Large intestine (tissue), 3 donors: ENCODE data around the gene PAX2. TPM values are rescaled to one million over a fixed set of nuclear protein-coding genes. Genes with fewer than 3 reads are reported as not detected.

Experiments used
- DNase-seq, 2 donors: peaks; one replicate each; pipeline versions ENCODE4 v3.0.0 to v3.0.0-alpha.2; 2013
- H3K27ac ChIP-seq: one replicate; pipeline ENCODE4 v1.5.1; 2013; ENCODE audit warnings: low read length
- H3K27me3 ChIP-seq: 2 replicates; pipeline ENCODE4 v1.6.1; 2013; ENCODE audit warnings: low read length; ENCODE audit not compliant: control insufficient read depth, insufficient read depth
- H3K36me3 ChIP-seq: 2 replicates; pipeline ENCODE4 v1.6.1; 2013; ENCODE audit warnings: low read length; ENCODE audit not compliant: control insufficient read depth, insufficient read depth
- H3K4me1 ChIP-seq: one replicate; pipeline ENCODE4 v1.6.1; 2013; ENCODE audit warnings: low read length; ENCODE audit not compliant: control insufficient read depth, insufficient read depth
- H3K4me3 ChIP-seq: one replicate; pipeline ENCODE4 v1.5.1; 2013; ENCODE audit warnings: low read length
- H3K9me3 ChIP-seq: one replicate; pipeline ENCODE4 v1.6.1; 2013; ENCODE audit warnings: mild to moderate bottlenecking, low read depth, low read length, moderate library complexity; ENCODE audit not compliant: control insufficient read depth
- WGBS: methylation state at CpG from one replicate; pipeline ENCODE4 v1.1.5; 2013; ENCODE audit warnings: low lambda C conversion rate; ENCODE audit not compliant: insufficient coverage; 5-methylcytosine and 5-hydroxymethylcytosine counted together
- polyA plus RNA-seq: library from polyadenylated mRNA; unstranded; fragments of 120-200 nt; gene quantifications from one replicate; pipeline ENCODE4 v1.2.1, GENCODE V29; 2013

PAX2 gene
- polyA plus RNA-seq, 1 donor: 0.06 TPM

DNA sequence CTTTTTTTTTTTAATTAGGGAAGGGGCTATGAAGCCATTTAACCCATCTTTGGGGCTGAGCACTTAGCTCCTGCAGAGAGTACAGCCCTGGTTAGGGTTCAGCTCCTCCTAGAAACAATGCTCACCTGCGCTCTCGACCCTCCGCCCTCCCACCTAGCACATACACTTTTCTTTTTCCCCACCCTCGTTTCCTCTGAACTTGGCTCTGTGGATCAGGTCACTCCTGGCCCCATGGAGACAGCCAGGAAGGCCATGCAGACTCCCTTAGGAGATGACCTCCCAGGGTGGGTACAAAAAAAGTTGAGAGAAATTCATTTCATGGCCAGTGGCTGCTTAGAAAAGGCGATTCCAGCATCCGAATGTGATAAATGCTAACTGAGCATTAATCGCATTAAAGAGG, 15.8 kb downstream of the PAX2 start:
- H3K4me3 ChIP-seq: no peak overlapping the region
- H3K36me3 ChIP-seq: no peaks in the 10 kb centered on the region
- no peak for DNase-seq
- peaks cover 84% of the 10 kb centered on the region for H3K27me3 ChIP-seq
- H3K4me1 ChIP-seq: no peaks in the 10 kb centered on the region
- H3K27ac ChIP-seq: no peak overlapping the region
- no CpG with 5 or more reads among the region's 7 CpGs for WGBS
- H3K9me3 ChIP-seq: no peaks in the 10 kb centered on the region

DNA sequence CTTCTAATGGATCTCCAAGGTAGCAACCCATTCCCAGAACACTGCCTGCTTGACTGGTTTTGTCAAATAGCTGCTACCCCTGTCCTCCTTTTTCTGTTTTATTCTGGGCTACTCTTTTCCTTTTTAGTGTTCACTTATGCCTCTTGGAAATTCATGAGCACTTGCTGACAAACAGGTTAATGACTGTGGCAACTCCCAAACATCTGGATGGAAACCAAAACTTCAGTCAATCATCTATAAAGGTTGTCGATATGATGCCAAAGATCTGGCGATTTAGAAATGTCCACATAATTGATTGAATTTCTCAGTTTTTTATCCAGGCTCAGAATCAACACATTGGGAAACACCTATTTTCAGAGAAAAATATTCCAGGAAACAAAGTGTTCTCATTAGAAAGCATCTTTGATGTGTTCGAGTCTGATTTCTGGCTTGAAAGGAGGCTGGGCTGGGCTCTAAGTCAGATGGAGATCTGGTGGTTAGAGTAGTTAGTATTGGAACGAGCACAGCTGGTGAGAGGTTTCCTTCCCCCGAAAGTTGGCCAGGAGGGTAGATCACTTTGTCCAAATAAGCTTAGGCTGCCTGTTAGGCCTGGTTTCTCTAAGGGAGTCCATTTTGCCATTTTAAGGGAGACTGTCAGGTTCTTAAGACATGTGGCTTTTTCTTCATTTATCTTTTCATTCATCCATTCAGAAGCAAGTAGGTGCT, 17.8 kb downstream of the PAX2 start:
- DNase-seq: no peak
- WGBS: no CpG with 5 or more reads among the region's 5 CpGs
- Histone ChIP-seq H3K36me3 (no peaks in the 10 kb centered on the region), H3K27ac (no peak overlapping the region), H3K4me1 (no peaks in the 10 kb centered on the region), H3K9me3 (no peaks in the 10 kb centered on the region), H3K27me3 (peaks cover 81% of the 10 kb centered on the region), H3K4me3 (no peak overlapping the region)

DNA sequence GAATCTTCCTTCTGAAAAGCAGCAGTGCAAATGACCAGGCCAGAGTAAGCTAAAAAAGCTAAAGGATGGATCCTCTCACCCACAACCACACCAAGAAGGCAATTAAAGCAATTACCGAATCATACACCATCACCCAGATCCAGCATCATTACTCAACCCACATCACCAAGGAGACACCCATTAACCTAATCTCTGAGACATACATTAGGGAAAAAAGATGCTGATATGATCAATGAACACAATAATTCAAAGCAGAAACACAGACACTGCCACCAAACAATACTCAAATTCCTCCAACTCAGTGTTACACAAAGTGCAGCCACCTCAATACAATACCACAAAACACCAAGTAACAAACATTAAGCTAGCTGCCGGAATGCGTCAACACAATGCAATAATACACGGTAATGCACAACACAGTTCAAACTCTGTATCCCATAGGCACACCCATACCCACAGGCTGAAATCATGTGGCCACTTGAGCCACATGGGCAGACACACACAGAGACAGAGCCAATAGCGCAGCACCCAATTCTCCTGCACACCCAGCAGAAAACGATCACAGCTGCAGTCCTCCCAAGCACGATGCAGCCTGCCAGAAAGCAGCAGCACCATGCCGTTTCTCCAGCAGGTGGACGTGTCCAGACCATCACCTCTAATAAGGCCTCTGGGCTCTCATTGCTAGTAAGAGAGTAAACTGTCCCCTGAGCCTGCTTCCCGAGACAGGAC, 21.5 kb downstream of the PAX2 start:
- no peak overlapping the region for H3K27ac ChIP-seq
- no peak overlapping the region for H3K4me3 ChIP-seq
- WGBS: 100% methylated on average over 1 of the region's 10 CpGs
- no peaks in the 10 kb centered on the region for H3K4me1 ChIP-seq
- no peak for DNase-seq
- no peaks in the 10 kb centered on the region for H3K9me3 ChIP-seq
- no peaks in the 10 kb centered on the region for H3K36me3 ChIP-seq
- H3K27me3 ChIP-seq: peaks cover 67% of the 10 kb centered on the region

DNA sequence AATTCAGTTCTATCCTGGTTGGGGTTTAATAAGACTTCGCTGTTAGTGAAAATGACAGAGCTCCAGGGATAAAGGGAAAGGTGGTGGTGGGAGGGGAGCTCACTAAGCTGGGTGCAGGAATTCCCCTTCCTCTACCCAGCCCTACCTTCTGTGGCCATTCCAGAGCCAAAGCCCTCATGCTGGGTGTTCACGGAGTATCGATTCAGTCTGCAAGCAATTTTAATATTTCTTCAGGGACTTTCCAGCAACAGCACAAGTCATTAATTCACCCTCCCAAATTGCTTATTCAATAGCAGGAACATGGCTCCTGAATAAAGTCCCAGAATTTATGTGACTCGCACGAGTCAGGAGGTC, 22.0 kb downstream of the PAX2 start:
- H3K36me3 ChIP-seq: no peaks in the 10 kb centered on the region
- no peak overlapping the region for H3K27ac ChIP-seq
- no peak overlapping the region for H3K4me3 ChIP-seq
- no peak for DNase-seq
- peaks cover 65% of the 10 kb centered on the region for H3K27me3 ChIP-seq
- H3K9me3 ChIP-seq: no peaks in the 10 kb centered on the region
- WGBS: 68% methylated on average over 2 of the region's 5 CpGs
- H3K4me1 ChIP-seq: no peaks in the 10 kb centered on the region

DNA sequence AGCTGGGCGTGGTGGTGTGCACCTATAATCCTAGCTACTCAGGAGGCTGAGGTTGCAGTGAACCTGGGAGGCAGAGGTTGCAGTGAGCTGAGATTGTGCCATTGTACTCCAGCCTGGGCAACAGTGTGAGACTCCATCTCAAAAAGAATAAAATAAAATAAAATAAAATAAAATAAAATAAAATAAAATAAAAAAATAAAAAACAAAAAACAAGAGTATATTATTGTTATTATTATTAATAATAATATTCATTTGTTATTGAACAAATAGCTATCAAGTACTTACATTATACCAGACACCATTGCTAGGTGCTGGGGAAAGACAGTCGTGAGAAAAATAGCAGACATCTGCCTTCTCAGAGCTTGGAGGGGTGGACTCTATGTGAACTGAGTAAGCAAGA, 24.1 kb downstream of the PAX2 start:
- DNase-seq: no peak
- H3K4me3 ChIP-seq: no peak overlapping the region
- 100% methylated on average over 1 of the region's 2 CpGs for WGBS
- no peaks in the 10 kb centered on the region for H3K36me3 ChIP-seq
- no peaks in the 10 kb centered on the region for H3K9me3 ChIP-seq
- no peak overlapping the region for H3K27ac ChIP-seq
- no peaks in the 10 kb centered on the region for H3K4me1 ChIP-seq
- peaks cover 62% of the 10 kb centered on the region for H3K27me3 ChIP-seq

DNA sequence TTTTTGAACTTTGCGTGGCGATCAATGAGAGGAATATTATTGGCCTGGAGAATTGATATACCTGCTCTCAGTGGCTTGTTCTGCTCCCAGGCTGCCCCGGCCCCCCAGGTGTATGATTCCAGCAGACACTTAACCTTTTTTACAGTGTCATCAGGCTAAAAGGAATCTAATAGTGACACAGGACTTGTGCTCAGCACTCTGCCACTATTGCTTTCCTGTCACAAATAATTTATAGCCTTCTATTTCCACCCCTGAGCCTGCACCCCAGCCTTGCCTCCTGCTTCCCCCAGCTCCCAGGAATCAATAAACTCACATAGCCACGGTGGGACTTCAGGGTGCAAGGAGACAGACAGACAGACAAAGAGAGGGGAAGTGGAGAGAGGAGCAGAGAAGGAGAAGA, 28.3 kb downstream of the PAX2 start:
- H3K27me3 ChIP-seq: peaks cover 71% of the 10 kb centered on the region
- no peak overlapping the region for H3K27ac ChIP-seq
- DNase-seq: no peak
- no peaks in the 10 kb centered on the region for H3K4me1 ChIP-seq
- 0% methylated on average over 1 of the region's 4 CpGs for WGBS
- H3K9me3 ChIP-seq: no peaks in the 10 kb centered on the region
- H3K4me3 ChIP-seq: no peak overlapping the region
- no peaks in the 10 kb centered on the region for H3K36me3 ChIP-seq

DNA sequence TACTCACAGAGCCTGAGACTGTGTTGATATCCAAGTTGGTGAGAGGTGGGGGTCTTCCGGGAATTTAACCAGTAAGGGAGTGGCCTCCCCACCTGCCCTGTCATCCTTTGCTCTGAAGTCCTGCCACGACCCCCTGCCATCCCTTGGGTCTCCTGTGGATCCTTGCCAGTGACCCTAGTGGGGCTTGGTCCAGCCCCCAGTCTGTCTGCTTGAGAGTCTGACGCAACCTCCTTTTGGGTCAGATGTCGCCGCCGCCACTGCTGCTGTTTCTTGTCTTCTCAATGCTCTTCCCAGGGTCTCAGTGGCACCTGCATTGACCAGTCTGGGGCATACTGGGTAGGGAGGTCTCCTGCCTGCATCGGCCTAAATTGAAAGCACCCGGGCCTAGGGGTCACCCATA, 28.8 kb downstream of the PAX2 start:
- Histone ChIP-seq H3K9me3 (no peaks in the 10 kb centered on the region), H3K27me3 (peaks cover 73% of the 10 kb centered on the region)
- WGBS: no CpG with 5 or more reads among the region's 8 CpGs

DNA sequence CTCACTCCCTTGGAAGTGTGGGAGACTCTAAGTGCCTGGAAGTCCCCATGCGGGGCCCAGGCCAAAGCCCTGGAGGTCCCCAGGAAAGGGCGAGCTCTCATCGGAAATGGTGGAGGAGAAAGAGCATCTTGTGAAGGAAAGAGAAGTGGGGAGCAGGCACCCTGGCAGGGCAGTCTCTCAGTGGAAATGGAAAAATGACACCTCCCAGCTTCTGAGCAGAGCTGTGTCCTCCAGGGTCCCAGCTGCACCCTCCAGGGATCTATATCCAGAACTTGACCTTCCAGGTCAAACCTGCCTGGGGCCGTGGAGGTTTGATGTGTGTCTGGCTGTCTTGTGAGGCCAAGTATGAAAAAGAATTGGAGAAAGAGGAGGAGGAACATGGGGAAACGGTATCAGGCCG, 29.5 kb downstream of the PAX2 start:
- Histone ChIP-seq H3K27ac (no peak overlapping the region), H3K4me3 (no peak overlapping the region), H3K27me3 (peaks cover 75% of the 10 kb centered on the region), H3K4me1 (no peaks in the 10 kb centered on the region), H3K36me3 (no peaks in the 10 kb centered on the region), H3K9me3 (no peaks in the 10 kb centered on the region)
- DNase-seq: no peak
- WGBS: no CpG with 5 or more reads among the region's 6 CpGs

More for the DNA sequence above, 28.8 kb downstream of the PAX2 start:
- DNase-seq: no peak
- Histone ChIP-seq H3K27ac (no peak overlapping the region), H3K4me3 (no peak overlapping the region), H3K36me3 (no peaks in the 10 kb centered on the region), H3K4me1 (no peaks in the 10 kb centered on the region)

DNA sequence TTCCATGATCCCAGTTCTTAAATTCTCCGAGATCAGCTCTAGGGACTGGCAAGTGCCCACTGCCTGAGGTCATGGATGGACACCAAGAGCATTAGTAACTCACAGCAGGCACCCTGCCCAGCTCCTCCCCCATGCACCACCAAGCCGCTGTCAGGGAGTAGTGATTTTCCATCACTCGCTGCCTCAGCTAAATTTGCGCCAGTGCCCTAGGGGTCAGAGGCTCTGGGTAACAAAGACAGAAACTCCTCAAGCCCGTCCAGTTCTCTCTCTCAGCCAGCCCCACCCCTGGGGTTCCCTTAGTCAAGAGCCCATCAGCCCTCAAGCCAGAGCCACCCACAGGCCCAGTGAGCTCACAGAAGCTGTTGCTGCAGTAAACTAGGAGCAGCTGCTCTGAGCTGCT, 30.0 kb downstream of the PAX2 start:
- H3K27me3 ChIP-seq: peaks cover 76% of the 10 kb centered on the region
- H3K9me3 ChIP-seq: no peaks in the 10 kb centered on the region
- no peaks in the 10 kb centered on the region for H3K4me1 ChIP-seq
- no peaks in the 10 kb centered on the region for H3K36me3 ChIP-seq
- no peak overlapping the region for H3K4me3 ChIP-seq
- DNase-seq: no peak
- no peak overlapping the region for H3K27ac ChIP-seq
- WGBS: no CpG with 5 or more reads among the region's 5 CpGs

DNA sequence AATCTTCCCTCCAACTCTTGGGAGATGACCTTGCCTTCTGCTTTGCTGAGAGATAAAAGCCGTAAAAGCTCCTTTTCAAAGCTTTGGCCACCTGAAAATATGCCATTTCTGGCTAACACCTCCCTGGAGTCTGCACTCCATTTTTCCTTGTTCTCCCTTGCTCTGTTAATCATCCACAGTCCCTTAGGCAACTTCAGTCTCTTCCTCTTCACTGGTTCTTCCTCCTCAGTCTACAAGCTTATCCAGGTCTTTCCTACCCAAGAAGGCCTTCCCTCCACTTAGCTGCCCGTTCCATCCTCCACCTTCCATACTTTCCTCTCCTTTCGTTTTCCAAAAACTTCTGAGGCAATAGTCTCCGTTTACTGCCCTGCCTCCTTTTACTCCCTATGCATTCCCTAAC, 30.5 kb downstream of the PAX2 start:
- H3K4me3 ChIP-seq: no peak overlapping the region
- H3K9me3 ChIP-seq: no peaks in the 10 kb centered on the region
- H3K27me3 ChIP-seq: peaks cover 73% of the 10 kb centered on the region
- H3K4me1 ChIP-seq: no peaks in the 10 kb centered on the region
- WGBS: 59% methylated on average over 2 of the region's 4 CpGs
- no peak overlapping the region for H3K27ac ChIP-seq
- H3K36me3 ChIP-seq: no peaks in the 10 kb centered on the region
- DNase-seq: no peak

DNA sequence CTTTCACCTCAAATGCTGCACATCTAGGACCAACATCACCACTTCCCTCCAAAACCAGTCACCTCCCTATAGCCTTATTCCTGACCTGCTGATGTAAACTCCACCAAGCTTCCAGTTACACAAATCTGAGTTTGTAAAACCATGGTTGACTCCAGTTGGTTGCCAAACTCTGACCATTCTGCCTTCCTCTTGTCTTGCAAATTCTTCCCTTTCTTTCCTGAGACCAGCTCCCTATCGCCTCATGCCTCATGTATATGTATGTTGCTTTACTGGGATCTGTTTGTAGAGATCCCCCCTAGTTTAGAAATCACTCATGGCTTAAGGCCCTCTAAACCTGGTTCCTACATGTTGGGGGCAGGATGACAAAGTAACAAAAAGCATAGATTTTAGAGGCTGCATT, 31.3 kb downstream of the PAX2 start:
- WGBS: no CpG with 5 or more reads among the region's 1 CpG
- H3K36me3 ChIP-seq: no peaks in the 10 kb centered on the region
- no peaks in the 10 kb centered on the region for H3K9me3 ChIP-seq
- no peak overlapping the region for H3K27ac ChIP-seq
- H3K4me3 ChIP-seq: no peak overlapping the region
- H3K4me1 ChIP-seq: no peaks in the 10 kb centered on the region
- no peak for DNase-seq
- peaks cover 74% of the 10 kb centered on the region for H3K27me3 ChIP-seq
